Frontal cortex (tissue), 4 donors: ENCODE measurements around the gene CBL. TPM values are rescaled to one million over a fixed set of nuclear protein-coding genes. Genes with fewer than 3 reads are reported as not detected.

Experiments used
- DNase-seq, 2 donors: peaks; one replicate each; pipeline ENCODE4 v3.0.0; 2012; ENCODE audit warnings: low spot score in 2 of 2
- FAIRE-seq: peaks from 2 replicates; lab custom pipeline; 2012; peaks lifted over from hg19 to GRCh38; lab: Jason Lieb, UNC
- total RNA-seq: library from RNA; depleted of rRNA; stranded (reverse); fragments of >200 nt; gene quantifications from one replicate; pipeline ENCODE4 v1.2.3, GENCODE V29; 2014
- donor health status: control.
- donor health status: control.
- donor health status: control.

CBL gene
- total RNA-seq, 1 donor from 2014 or later: 8.6 TPM

DNA sequence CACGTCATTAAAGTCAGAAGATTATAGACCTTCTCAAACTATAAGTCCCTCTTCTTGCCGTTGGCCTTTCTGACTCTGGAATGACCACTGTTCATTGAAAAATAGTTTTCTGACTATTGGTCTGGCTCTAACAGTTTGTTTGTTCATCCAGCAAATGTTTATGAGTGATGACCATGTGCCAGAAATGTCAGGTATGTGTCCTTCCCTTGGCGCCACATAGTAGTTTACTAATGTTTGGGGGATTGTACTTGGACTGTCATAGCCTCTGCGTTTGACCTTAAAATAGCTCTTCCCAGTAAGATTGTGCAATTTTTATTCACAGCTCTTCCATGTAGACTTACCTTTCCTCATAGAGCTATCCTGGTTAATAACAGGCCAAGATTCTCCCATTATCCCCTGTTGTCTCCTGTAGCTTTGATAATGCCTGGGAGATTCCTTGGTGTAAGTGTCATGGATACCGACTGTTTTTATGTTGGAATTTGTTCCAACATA lies 97.1 kb downstream of the CBL start:
- FAIRE-seq (no peak), DNase-seq (no peak)

DNA sequence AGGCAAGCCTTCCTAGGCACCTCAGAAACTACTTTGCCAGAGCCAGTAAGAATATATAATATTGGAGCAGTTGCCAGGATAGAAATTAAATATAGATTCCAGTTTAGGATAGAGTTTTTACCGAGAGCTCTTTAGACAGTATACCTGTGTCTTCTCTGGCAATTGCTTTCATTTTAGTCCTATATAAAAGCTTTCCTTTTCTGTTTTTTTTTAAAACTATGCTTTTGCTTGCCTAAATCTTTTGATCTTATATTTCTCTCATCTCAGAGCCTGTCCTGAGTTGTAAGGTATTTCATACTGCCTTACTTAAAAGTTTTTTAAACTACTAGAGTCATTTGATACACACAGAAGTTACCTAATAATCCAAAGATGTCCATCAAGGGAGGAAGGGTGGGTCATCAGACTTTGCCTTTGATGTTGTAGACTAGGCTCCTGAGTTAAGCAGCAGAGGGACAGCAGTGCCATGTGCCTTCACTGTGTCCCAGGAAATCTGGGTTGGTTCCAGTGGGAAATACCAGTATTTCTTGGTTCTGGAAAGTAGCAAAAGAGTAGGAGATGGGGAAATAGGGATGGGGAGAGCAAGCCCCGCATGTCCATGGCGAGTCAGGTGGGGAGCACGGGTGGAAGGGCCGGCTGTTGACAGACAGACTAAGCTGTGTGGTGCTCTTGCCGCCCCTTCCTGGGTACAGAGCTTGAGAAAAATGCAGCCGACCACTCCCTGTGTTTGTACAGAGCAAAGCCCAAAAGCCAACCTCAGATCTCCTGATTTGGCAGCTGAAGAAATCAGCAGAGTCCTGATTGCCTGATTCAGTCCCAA lies 99.6 kb downstream of the CBL start:
- DNase-seq (no peak), FAIRE-seq (no peak)

DNA sequence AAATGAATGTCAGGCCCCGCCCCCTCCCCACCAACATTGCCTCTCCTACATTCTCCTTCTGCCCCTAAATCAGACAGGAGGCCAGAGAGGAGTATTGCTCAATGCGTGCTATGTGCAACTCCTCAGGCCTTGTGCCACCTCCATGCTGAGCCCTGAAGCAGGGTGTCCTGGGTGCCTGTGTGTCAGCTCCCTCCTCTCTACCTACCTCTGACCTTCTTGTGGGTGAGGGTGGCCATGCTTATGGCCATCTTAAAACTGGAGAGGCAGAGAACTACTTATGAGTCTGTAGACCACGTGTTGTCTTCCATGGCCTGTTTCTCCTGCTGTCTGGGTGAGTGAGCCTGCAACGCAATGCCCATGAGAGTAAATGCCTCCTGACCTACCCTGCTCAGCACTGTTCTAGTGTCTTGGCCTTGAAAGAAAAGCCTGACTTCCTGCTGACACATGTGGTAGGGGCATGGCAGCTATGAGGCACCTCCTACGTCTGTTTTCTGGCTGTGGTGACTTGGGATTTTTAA lies 100.3 kb downstream of the CBL start:
- no peak for DNase-seq
- no peak for FAIRE-seq

DNA sequence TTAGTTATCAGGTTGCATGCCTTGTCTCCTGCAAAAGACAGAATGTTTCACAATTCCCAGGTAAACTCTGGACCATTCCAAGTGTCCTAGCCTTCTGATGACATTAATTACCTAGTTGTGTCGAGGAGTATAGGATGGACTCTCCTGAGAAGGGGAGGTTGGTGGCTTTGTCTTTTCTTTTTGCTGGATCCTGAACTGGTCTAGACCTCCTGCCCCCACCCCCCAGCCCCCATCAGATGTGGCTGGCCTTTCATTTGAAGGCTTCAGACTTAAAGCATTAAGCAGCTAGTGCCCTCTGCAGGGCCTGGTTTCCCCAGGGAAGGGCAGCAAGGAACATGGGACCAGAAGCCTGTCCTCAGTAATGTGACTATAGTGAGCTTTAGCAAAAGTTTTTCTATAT lies 101.1 kb downstream of the CBL start:
- no peak for FAIRE-seq

DNA sequence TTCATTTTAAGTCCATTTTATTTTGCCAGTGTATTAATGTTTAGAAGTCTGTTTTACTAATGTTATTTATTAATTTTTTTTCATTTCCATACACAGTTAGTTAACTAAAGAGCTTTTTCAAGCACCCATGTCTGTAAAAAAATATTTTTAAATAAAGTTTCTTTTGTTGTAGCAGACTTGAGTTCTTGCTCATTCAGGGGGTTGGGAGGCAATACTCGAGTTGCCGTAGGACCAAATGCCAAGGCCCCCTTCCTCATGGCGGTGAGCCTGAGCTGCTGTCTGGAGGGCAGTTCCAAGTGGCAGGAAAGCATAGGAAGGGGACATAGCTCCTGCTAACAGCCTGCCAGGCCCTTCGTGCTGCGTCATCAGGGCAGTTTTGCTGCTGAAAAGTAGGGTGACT lies 101.8 kb downstream of the CBL start:
- DNase-seq (no peak), FAIRE-seq (no peak)

More for the DNA sequence above, 101.1 kb downstream of the CBL start:
- DNase-seq: no peak

DNA sequence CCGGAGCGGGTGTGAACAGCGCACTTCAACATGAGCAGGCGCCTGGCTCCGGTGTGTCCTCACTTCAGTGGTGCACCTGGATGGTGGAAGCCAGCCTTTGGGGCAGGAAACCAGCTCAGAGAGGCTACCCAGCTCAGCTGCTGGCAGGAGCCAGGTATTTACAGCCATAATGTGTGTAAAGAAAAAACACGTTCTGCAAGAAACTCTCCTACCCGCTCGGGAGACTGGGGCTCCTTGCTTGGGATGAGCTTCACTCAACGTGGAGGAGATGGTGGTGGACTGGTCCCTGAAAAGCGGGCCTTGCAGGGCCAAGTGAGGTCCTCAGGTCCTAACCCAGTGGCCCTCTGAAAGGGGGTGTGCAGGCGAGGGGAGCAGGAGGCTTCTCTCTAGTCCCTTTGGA lies 103.3 kb downstream of the CBL start:
- FAIRE-seq (no peak), DNase-seq (no peak)

DNA sequence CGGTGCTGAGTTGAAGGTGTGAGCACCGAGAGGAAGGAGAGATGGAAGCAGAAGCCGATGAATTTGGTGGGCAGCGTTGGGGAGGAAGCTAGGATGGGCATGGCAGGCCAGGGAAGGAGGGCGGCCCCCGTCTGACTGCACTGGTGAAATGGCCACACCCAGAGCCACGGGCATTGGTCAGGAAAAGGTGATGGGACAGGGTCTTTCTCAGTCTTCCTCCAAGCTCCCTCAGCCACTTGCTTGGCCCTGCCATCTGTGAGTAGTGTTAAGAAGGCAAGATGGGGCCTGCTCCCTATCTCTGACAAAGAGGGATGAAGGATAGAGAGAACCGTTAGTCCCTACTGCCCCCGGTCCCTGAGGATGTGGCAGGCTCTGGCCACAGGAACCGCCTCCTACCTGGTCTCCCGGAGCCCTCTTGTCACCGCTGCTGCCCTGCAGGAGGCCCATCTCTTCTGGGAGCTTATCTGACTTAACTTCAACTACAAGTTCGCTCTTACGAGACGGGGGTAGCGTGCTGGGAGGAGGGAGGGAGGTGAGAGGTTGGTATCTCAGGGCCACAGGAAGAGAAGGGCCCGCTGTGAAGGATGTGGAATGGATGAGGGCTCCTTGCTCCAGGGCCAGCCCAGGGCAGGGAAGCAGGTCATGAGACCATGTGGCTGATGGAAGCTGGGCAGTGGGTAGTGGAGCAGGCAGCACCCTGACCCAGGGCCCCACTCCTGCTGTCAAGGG lies 104.0 kb downstream of the CBL start:
- no peak for FAIRE-seq
- DNase-seq: no peak

DNA sequence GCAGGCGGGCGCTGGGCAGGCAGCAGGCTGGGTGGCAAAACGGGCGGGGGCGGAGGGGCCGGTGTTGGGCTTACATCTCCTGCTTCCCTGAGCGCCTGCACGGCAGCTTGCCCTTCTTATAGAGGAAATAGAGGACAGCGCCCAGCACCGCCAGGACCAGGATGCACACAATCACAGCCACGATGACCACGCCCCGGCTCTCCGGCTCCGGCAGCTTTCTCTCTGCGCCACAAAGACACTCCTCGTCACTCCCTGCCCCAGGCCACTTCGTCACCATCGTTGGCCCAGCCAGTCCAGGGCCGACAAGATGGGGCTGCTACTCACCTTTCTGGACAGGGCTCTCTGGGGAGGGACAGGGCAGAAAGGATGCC lies 104.5 kb downstream of the CBL start:
- DNase-seq (no peak), FAIRE-seq (no peak)

DNA sequence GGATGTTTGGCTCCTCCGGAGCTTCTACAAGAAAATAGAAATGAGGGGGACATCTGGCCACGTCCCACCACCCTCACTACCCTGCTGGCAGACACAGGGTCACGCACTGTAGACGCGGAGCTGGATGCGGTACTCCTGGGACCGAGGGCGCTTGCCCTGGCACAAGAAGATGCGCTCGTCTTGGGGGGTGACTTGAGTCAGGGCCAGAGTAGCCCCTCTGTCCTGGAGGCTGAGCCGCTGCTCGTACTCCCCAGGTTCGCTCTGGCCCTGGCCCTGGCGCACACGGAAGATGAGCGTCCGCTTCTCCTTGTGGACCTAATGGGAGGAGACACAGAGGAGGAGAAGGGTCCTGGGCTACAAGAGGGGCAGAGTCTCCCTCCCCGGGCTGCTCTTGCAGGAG lies 108.6 kb downstream of the CBL start:
- no peak for DNase-seq
- no peak for FAIRE-seq

DNA sequence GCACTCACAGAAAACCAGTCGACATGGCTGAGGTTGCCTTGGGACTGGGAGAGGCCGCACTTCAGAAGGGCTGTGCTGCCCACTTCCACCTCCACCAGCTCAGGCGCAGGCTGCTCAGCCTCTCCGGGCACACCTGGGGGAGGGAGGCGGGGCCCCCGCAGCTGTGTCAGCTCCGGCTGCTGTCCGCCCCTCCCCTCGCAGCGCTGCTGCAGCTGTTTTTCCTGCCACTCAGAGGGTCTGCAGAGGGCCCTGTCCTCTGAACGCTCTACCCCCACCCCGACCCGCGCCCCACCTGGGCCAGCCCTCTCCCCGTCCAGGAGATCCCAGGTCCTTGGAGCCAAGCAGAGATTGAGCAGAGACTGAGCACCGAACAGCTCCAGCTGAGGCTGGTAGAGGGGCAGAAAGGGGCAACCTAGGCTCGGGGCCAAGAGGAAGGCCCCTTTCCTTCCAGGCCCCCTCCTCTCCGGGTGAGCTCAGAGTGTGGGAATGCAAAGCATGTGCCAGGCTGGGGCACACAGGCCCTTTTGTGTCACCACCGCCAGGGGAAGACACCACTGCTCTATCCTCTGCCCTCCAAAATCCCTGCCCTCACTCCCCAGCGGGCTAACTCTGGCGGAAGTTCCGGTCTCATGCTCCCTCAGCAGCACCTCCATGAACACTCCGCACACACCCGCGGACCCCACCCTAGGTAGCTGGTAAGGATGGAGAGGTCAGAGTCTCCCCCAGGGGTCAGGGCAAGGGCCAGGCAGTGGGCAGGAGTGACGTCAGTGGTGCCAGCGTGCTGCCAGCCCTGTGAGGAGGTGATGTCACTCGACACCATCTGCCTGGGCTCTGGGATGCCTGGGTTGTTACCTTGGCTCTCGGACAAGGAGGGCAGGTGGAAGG lies 109.2 kb downstream of the CBL start:
- FAIRE-seq (no peak), DNase-seq (peak; percentile 67 to 75)

DNA sequence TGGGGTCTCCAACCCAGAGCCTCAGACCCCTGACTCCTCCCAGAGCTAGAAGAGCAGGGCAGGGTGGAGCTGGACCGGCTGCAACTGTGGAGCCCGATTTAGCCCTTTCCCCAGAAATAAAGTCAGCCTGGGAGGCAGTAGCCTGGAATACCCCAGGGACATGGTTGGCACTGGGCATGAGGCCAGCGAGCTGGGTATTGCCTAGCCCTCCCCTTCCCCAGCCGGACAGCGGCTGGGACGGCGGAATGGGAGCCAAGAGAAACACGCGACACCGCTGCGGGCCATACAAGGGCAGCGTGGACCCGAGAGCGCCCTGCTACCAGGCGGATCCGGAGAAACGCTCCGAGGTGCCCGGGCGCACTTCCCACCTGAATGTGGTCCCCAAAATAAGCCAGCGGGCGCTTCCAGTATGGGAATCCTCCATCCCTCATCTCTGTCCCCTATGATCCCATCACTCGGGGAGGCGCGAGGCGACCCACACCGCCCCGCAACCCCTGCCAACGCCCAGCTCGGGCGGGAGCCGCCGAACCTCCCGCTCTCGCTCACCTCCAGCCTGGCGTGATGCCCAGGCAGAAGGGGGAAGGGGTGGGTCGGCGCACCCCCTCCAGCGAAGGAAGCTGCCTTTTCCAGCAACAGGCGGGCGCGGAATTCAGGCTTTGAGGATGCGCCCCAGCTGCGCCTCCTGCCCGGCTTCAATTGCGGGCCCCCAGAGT lies 110.0 kb downstream of the CBL start:
- no peak for FAIRE-seq
- DNase-seq: peak in 1 of 2 donors; percentile 79

DNA sequence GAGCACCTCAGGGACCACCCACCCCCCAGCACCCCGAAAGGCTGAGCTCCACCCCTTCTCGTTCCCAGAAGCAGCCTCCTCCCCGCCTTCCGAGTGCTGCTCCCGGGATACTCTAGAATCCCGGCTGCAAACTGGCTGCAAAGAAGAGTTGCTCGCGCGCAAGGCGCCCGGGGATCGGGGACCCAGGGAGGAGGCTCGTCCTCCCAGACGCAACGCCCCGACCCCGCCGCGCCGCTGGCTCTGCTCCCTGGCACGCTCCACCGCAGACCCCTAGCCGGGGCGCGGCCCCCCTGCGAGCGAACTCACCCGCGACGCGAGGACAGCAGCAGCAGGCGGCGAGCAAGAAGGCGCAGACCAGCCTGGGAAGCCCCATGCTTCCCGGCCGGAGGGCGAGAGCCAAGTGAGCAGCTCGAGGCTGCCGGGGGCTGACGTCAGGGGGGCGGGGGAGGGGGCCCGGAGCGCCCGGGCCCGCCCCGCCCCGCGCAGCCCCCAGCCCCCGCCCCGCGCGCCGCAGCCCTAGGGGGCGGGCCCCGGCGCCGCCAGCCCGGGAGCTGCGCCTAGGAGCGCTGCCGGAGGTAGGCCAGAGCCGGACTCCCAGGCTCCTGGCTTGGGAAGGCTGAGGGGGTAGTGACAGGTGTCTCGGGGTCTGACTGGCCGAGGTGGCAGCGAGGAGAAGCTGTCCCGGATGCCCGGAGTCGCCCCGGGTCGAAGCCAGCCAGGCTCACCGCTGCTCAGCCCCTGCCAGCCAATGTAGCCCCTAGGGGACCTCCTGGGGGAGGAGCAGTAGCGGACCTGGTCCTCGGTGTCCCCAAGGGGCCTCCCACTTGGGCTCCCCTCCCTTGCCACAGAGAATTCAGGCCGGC lies 110.8 kb downstream of the CBL start, which contains the start of gene MCAM:
Gene MCAM, minus strand, starts transcription at position 402 of the 863 bp plus-strand sequence. Its CDS starts 29 bp downstream, at position 373.
- DNase-seq (peak; percentile 78), FAIRE-seq (no peak)

DNA sequence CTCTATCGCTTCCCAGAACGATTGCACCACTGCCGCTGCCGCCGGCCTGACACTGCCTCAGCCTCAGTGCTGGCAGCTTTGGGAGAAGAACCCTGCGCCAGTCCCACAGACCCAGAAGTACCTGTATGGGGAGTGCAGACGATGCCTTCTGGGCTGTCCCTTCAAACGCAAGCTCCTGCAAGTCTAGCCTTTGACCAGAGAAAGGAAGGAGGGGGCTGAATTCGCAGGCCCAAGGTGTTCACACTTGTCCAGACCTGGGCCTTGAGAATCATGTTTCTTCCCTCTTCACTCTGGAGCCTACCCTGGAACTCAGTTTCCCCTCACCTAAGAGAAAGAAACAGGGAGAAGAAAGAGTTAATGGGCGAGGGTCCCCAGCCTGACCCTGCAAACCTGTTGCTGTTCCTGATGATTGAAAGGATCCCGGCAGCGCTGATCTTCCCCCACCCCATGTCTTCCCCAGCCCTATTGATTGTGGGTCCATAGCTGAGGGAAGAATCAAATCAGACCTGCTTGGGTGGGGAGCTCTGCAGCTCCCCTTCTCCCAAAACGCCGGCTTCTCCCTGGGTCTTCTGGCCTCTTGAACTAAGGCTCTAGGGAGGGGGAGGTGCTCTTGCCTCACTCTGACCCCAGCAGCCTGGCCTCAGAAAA lies 111.6 kb downstream of the CBL start:
- FAIRE-seq (no peak), DNase-seq (no peak)

DNA sequence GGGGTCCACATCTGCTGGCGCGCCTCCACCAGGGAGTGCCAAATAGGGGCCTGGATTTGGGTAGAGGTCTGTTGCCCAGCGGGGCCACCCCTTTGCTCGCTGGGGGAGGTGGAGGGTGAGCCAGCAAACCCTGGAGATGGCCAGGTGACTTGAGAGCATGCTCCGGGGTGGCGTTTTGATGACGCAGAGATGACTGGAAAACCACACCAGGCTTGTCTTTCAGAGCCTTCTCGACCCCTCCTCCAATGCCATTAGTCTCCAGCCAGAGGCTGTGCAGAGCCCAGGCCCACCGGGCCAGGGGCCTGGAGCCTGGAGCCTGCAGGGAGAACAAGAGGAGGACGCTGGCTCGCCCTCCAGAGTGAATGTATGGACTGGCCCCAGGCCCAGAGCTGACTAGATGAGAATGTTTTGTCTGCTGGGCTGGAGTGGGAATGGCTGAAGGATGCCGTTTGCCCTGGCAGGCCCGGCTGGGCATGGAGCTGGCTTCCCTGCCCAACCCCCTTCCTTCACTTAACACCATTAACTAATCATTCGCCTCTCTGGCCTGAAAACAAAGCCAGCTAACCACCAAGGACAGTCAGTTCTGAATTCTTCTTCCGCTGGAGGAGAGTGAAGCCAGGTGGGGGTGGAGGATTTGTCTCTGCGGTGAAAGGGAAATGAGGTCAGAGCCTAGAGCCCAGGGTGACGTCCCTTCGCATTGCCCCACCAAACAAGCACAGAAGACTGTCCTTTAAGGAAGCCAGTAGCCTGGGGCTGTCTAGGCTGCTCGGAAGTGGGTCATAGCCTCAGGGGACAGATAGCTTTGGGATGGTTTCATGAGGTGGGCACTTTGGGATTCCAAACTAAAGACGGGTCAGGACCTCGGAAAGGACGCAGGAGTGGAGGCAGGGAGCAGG lies 112.3 kb downstream of the CBL start:
- FAIRE-seq (no peak), DNase-seq (no peak)

DNA sequence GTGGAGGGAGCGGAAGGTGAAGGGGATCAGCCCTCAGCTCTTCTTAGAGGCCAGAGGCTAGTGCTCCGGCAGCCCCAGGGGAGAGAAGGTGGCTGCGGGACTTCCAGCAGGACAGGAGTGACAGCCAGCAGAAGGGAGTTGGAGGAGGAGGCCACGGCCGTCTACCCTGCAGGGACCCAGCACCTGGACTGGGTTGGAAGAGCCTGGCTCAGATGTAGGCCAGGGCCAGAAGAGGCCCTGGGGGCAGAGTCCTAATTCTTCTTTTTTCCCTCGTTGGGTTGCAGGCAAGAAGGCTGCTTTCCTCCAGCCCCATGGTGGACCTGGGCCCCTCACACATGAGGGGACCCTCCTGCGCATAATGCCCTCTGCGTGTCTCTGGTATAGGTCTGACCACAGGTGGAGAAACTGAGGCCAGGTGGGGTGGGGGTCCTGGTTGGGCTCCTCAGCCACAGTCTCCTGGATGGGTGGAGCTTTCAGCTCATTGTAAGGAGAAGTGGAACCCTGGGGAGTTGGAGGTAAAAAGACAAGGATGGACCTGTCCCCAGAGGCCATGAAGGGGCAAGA lies 113.1 kb downstream of the CBL start:
- FAIRE-seq (no peak), DNase-seq (no peak)

DNA sequence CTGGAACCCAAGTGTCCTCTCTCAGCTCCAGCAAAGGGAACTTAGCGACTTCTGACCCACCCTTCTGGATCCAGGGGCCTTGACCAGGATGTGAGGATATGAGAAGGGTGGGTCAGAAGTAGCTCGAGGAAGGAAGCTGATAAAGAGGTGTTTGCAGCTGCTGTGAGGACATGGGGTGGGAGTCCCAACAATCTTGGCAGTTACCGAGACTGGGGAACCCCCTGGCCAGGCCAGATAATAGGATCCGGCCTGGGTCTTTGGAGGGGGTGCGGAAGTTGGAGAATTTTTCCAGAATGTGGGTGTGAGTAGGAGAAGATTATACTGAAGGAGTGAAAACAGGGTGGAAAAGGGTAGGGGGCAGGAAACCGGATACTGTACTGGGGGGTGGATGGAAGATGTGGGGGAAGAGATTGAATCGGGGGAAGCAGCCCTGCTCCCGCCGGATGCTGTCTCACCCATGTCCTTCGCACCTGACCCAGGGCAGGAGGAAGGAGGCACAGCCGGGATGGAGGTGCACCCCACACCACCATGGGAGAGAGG lies 113.6 kb downstream of the CBL start:
- no peak for DNase-seq
- FAIRE-seq: no peak
